Fibroblast of lung (primary cell): ENCODE measurements around the gene TBX15. TPM values are rescaled to one million over a fixed set of nuclear protein-coding genes. Genes with fewer than 3 reads are reported as not detected.
A peak's percentile ranks its signal among the peaks of the same experiment; 100 is the strongest.

ENCODE experiments used
- DNase-seq, 2 donors: peaks; one replicate each; pipeline versions ENCODE4 v3.0.0 to v3.0.0-alpha.2; 2010; ENCODE audit warnings: low read depth in 2 of 2
- H2AFZ ChIP-seq: 2 replicates; pipeline ENCODE4 v1.5.1; 2012; ENCODE audit warnings: low read length, control low read depth, inconsistent platforms
- H3K27ac ChIP-seq: 2 replicates; pipeline ENCODE4 v1.5.1; 2011; ENCODE audit warnings: low read length, control low read depth; ENCODE audit not compliant: insufficient read depth
- H3K27me3 ChIP-seq: 2 replicates; pipeline ENCODE4 v1.5.1; 2011; ENCODE audit warnings: mild to moderate bottlenecking, low read length; ENCODE audit not compliant: control insufficient read depth, insufficient read depth
- H3K36me3 ChIP-seq: 2 replicates; pipeline ENCODE4 v1.5.1; 2011; ENCODE audit warnings: low read length; ENCODE audit not compliant: control insufficient read depth, insufficient read depth
- H3K4me1 ChIP-seq: 2 replicates; pipeline ENCODE4 v1.5.1; 2011; ENCODE audit warnings: low read length; ENCODE audit not compliant: control insufficient read depth, insufficient read depth; ENCODE audit errors: extremely low read depth
- H3K4me2 ChIP-seq: 2 replicates; pipeline ENCODE4 v1.5.1; 2011; ENCODE audit warnings: low read length, control low read depth; ENCODE audit not compliant: insufficient read depth; ENCODE audit errors: extremely low read depth
- H3K4me3 ChIP-seq, 4 experiments: fragments of 200-600 bp in 1 of 4; sonication (generic) in 1 of 4; replicated peaks in 1 of 4; 2 replicates each; pipeline ENCODE4 v1.5.1; 2011 to 2016; ENCODE audit warnings: low read length in 4 of 4, low read depth in 3 of 4, mild to moderate bottlenecking in 3 of 4, control low read depth in 2 of 4, inconsistent platforms in 1 of 4, mixed read lengths in 1 of 4; ENCODE audit not compliant: insufficient read depth in 1 of 4; ENCODE audit errors: control extremely low read depth in 1 of 4
- H3K79me2 ChIP-seq: 2 replicates; pipeline ENCODE4 v1.5.1; 2012; ENCODE audit warnings: mild to moderate bottlenecking, low read length, inconsistent platforms; ENCODE audit not compliant: control insufficient read depth, insufficient read depth
- H3K9ac ChIP-seq: 2 replicates; pipeline ENCODE4 v1.5.1; 2011; ENCODE audit warnings: mild to moderate bottlenecking, low read length, control low read depth; ENCODE audit not compliant: insufficient read depth
- H3K9me3 ChIP-seq: 2 replicates; pipeline ENCODE4 v1.5.1; 2012; ENCODE audit warnings: low read depth, low read length; ENCODE audit not compliant: control insufficient read depth, insufficient read depth
- H4K20me1 ChIP-seq: 2 replicates; pipeline ENCODE4 v1.5.1; 2011; ENCODE audit warnings: low read length; ENCODE audit not compliant: control insufficient read depth, insufficient read depth; ENCODE audit errors: extremely low read depth
- EZH2 ChIP-seq: IDR thresholded peaks from 2 replicates; pipeline ENCODE4 v1.5.1; 2012; ENCODE audit warnings: low read length, control low read depth, mild to moderate bottlenecking; ENCODE audit errors: missing control alignments
- polyA plus RNA-seq, 2 donors: library from polyadenylated mRNA; depleted of rRNA in 1 of 2; stranded (reverse) in 1 of 2; unstranded in 1 of 2; fragments of >200 nt; gene quantifications; 2 replicates each; pipeline ENCODE4 v1.2.1, GENCODE V29; 2011 to 2012; ENCODE audit warnings: missing spikeins in 1 of 2
- total RNA-seq: library from RNA; depleted of rRNA; stranded (reverse); fragments of >200 nt; gene quantifications from 2 replicates; pipeline ENCODE4 v1.2.1, GENCODE V29; 2014
- TF ChIP-seq, protein P1 (sequence below), 2 donors: IDR thresholded peaks in 1 of 2; conservative IDR thresholded peaks in 1 of 2; 1 replicate in 1 of 2; 2 replicates in 1 of 2; pipeline ENCODE4 v1.5.1; 2011 to 2012; ENCODE audit warnings: low read length in 2 of 2, control low read depth in 1 of 2, inconsistent platforms in 1 of 2, low read depth in 1 of 2, mild to moderate bottlenecking in 1 of 2

TBX15 gene
- total and polyA plus RNA-seq, 2 donors (not counting 1 experiment from before 2014, with no cell fraction given): 0.50 to 0.99 TPM

DNA sequence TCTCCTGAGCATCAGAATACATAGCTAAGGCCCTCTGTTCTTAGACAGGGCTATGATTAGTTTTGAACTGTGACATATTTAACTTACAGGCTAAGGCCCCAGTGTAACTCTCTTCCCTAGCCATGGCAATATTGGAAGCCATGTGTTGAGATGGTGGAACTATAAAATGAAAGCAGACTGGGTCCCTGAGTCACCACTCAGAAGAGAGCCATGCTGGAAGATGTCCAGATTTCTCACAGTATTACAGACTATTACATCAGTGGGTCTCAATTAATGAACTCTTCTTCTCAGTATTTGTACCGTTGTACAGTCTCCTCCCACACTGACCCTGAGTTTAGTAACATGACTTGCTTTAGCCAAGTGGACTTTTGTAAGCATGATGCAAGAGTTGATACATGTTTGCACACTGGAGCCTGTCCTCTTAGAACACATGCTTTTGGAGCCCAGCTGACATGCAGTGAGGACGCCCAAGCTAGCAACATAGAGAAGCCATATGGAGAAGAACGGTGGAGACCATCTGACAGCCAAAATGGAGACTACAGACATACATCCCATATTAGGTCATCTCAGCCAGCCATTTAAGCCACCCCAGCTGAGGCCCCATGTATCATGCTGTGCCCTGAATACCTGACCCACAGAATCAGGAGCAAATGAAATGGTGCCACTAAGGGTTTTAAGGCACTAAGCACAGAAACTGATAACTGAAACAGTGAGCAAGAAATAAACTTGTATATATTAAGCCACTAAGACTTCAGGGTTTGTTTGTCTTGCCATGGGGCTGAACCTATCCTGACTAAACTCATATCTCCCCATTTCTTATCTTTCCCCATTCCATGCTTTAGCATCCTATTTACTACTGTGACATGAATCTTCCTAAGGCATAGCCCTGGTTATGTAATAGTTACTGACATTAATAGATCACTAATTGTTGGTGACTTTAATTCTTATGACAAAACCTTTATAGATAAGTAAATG lies 24.4 kb downstream of the TBX15 start:
- H4K20me1 ChIP-seq: no peaks in the 10 kb centered on the region
- H3K4me2 ChIP-seq: no peak overlapping the region
- no peaks in the 10 kb centered on the region for H3K36me3 ChIP-seq
- H3K27me3 ChIP-seq: no peaks in the 10 kb centered on the region
- H3K9me3 ChIP-seq: no peaks in the 10 kb centered on the region
- H2AFZ ChIP-seq: no peak overlapping the region
- no peaks in the 10 kb centered on the region for H3K4me1 ChIP-seq
- no peak overlapping the region for H3K9ac ChIP-seq
- DNase-seq: peak; percentile 30 to 94
- H3K79me2 ChIP-seq: no peaks in the 10 kb centered on the region
- TF ChIP-seq EZH2: no peak
- TF ChIP-seq, protein P1, sequence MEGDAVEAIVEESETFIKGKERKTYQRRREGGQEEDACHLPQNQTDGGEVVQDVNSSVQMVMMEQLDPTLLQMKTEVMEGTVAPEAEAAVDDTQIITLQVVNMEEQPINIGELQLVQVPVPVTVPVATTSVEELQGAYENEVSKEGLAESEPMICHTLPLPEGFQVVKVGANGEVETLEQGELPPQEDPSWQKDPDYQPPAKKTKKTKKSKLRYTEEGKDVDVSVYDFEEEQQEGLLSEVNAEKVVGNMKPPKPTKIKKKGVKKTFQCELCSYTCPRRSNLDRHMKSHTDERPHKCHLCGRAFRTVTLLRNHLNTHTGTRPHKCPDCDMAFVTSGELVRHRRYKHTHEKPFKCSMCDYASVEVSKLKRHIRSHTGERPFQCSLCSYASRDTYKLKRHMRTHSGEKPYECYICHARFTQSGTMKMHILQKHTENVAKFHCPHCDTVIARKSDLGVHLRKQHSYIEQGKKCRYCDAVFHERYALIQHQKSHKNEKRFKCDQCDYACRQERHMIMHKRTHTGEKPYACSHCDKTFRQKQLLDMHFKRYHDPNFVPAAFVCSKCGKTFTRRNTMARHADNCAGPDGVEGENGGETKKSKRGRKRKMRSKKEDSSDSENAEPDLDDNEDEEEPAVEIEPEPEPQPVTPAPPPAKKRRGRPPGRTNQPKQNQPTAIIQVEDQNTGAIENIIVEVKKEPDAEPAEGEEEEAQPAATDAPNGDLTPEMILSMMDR (conservative IDR thresholded peaks at IDR 0.05 in 1 of 2, IDR thresholded peaks at IDR 0.05 in 1 of 2; ENCODE audit: low read depth in 1 of 2, low read length in 2 of 2): no peak
- no peak overlapping the region for H3K4me3 ChIP-seq
- H3K27ac ChIP-seq: no peak overlapping the region

DNA sequence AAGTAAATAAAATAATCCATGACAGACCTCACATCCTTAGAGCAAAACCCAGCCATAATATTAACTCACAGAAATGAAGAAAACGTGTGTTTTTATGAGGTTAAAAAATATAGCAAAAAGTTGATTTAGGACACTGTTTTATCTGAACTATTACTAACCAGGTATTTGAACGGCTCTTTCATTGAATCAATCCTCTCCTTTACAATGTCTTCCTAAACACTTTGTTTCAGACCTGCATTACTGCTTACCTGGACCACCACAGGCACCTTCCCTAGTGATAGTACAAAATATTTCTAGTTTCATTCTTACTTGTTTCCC lies 25.0 kb downstream of the TBX15 start:
- H3K36me3 ChIP-seq: no peaks in the 10 kb centered on the region
- no peaks in the 10 kb centered on the region for H3K9me3 ChIP-seq
- H3K79me2 ChIP-seq: no peaks in the 10 kb centered on the region
- no peak overlapping the region for H3K4me2 ChIP-seq
- H3K4me1 ChIP-seq: no peaks in the 10 kb centered on the region
- H3K4me3 ChIP-seq: no peak overlapping the region
- H4K20me1 ChIP-seq: no peaks in the 10 kb centered on the region
- DNase-seq: no peak
- H3K9ac ChIP-seq: no peak overlapping the region
- H3K27me3 ChIP-seq: no peaks in the 10 kb centered on the region
- TF ChIP-seq EZH2: no peak
- H3K27ac ChIP-seq: no peak overlapping the region
- no peak overlapping the region for H2AFZ ChIP-seq

DNA sequence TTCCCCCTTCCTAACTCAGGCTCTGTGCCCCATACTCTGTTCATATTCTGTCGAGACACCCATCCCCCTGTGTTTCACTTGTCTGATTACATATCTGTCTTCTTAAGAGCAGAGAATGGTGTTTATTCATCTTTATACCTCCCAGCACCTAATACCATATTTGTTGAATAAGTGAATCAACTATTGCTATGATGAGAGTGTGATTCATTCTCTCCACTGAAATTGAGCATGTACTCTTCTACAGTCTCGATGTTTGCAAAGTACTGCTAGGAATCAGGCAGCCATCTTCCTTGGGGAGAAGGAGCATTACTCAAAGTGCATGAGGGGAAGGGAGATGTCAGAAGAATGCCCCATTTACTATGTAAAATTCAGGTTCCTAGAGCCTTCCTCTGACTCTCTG lies 27.0 kb downstream of the TBX15 start:
- no peaks in the 10 kb centered on the region for H3K4me1 ChIP-seq
- no peak for DNase-seq

More for the DNA sequence above, 27.0 kb downstream of the TBX15 start:
- H3K27me3 ChIP-seq: no peaks in the 10 kb centered on the region
- no peaks in the 10 kb centered on the region for H3K79me2 ChIP-seq
- H4K20me1 ChIP-seq: no peaks in the 10 kb centered on the region
- no peaks in the 10 kb centered on the region for H3K36me3 ChIP-seq
- H3K9ac ChIP-seq: no peak overlapping the region
- TF ChIP-seq, protein P1 (conservative IDR thresholded peaks at IDR 0.05 in 1 of 2, IDR thresholded peaks at IDR 0.05 in 1 of 2; ENCODE audit: low read depth in 1 of 2, low read length in 2 of 2): no peak
- no peak for TF ChIP-seq EZH2
- no peak overlapping the region for H3K27ac ChIP-seq
- H3K4me3 ChIP-seq: no peak overlapping the region
- H3K9me3 ChIP-seq: no peaks in the 10 kb centered on the region
- no peak overlapping the region for H3K4me2 ChIP-seq
- no peak overlapping the region for H2AFZ ChIP-seq
